ENCODE data around the gene SLC39A12.
"Not testable (repeated sequence)": the region's sequence is repeated elsewhere in the genome, so short reads cannot be mapped to it uniquely, and the experiment has no call there.

GRCh38 chr10:17950269-17950668 is 1.4 kb upstream of the SLC39A12 start:
- TF ChIP-seq CTCF (IDR thresholded peaks at IDR 0.05 in 4 of 5, conservative IDR thresholded peaks at IDR 0.05 in 1 of 5); POLR2A (IDR thresholded peaks at IDR 0.05): not testable (repeated sequence)
